ENCODE data around the gene JMY.

The JMY gene

DNA sequence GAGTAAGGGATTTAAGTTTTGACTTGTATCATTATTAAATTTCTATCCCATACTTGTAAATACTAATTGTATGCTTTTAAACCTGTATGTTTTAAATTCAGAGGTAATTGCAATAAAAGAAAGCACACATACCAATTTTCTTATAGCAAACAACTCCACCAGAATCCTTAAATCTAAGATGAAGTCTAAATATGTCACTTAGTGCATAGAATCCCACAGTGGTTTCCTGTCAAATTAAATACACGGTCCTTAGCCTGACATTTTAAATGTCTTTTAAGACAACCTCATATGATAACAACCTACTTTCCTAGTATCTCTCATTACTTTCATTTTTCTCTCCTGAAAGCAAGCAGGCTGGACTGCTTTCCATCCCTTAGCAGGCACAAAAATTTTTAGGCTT, 52.0 kb downstream of the JMY start:
- DNase-seq (ENCODE audit: low spot score) = no peak

DNA sequence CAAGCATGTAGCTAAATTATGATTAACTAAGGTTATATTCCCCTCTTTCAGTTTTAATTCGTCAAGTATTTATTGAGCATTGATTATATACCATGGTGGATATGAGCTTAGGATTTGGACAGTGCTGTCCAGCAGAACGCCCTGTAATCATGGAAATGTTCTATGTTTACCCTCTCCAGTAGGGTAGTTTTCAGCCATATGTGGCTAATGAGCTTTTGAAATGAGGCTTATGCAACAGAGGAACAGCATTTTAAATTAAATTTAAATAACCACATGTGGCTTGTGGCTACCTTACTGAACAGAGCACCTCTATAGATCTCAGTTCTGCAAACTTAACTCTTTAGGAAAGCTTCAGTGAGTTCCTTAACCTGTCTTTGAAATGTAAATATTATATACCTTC, 59.1 kb downstream of the JMY start:
- no peak for DNase-seq (ENCODE audit: low spot score)

GRCh38 chr5:79297661-79298060, 61.7 kb downstream of the JMY start:
- DNase-seq (ENCODE audit: low spot score) = no peak

GRCh38 chr5:79301046-79301712, 65.2 kb downstream of the JMY start:
- no peak for DNase-seq (ENCODE audit: low spot score)

DNA sequence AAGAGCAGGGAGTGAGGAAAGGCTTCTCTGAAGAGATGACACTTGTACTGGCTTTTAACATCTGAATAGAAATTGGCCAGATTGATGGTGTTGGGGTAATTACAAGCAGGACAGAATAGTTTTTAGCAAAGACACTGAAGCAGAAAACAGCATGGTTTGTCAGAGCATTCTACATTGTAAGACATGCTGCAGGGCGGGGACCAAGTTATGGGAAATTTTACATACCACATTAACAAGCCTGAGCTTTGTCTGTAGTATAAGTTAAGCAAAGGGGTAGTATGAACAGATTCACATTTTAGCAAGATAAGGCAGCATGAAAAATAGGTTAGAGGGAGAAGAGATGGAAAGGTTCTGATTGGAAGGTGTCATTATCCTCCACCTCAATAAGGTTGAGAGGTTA, 66.5 kb downstream of the JMY start:
- DNase-seq (ENCODE audit: low spot score) = no peak

- no peak for DNase-seq (ENCODE audit: low spot score)
Measured at GRCh38 chr5:79305706-79306105, 69.8 kb downstream of the JMY start.

GRCh38 chr5:79318935-79319614, 83.1 kb downstream of the JMY start:
- no peak for DNase-seq (ENCODE audit: low spot score)

- DNase-seq (ENCODE audit: low spot score) = no peak
Measured at GRCh38 chr5:79329453-79329852, 93.5 kb downstream of the JMY start.

- DNase-seq (ENCODE audit: low spot score) = no peak
Measured at GRCh38 chr5:79330071-79330470, 94.1 kb downstream of the JMY start.

DNA sequence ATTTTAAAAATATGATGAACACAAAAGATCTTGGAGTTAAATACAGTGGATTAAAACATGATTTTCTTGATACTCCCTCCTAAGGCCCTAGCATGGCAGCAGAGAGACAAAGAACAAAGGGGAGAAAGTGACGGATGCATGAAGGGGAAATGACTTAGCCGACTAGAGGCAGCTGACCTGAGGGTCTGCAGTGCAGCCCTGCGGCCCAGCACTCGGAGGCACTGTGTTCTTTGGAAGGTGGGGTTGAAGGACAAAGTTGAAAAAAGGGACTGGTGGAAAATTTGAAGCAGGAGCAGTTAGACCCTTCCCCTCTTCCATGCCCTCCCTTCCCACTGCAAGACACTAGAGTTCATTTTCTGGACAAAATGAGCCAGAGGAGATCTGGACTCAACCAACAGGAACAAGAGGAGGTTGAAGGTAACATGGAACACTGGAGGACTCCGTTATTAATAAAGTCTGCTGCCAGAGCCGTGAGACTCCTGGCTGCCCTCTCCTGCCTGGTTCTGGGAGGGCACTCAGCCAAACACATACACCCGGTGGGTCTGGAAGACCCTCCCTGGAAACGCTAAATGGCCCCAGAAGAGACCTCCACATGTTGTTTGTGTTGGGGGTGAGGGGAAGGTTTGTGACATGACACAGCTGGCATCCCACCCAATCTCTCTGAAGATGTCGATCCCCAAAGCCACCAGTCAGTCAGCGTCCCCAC, 98.1 kb downstream of the JMY start:
- DNase-seq (ENCODE audit: low spot score) = no peak

DNA sequence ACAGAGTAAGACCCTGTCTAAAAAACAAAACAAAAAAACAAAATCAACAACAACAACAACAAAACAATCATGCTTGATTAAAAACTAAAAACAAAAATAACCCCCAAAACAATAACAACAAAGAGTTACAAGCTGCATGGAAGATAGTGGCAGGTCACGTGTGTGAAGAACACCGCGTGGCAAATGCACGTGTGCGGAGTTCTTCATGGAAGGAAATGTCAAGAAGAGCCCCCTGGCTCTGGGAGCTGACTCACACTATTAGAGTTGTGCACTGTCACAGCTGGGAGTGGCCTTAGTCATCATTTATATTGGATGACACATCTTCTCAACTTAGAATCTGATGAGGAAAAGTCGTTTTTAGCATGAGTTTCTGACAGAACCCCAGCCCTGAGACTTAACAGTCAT, 110.5 kb downstream of the JMY start:
- DNase-seq (ENCODE audit: low spot score) = no peak

DNA sequence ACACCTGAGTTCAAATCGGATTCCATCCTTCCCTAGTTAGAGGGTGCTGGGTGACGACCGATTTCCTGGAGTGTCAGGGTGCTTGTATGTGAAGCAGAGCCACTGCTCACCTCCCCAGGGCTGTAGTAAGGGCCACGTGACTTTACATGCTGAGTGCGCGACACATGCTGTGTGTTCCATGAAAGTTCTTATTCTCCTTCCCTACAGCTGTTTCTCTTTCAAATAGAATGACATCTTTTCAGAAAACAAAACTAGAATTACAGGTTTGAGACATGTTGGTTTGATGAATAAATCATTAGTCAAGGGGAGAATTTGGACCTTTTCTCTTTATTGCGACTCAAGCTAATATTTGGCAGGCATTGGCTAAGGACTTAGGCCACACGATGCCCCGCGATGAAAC, 113.1 kb downstream of the JMY start:
- no peak for DNase-seq (ENCODE audit: low spot score)

GRCh38 chr5:79349881-79350280, 114.0 kb downstream of the JMY start:
- no peak for DNase-seq (ENCODE audit: low spot score)

GRCh38 chr5:79357398-79357797, 121.5 kb downstream of the JMY start:
- DNase-seq (ENCODE audit: low spot score) = no peak
